LNCaP clone FGC (cell line): Measurements from ENCODE around the gene EED.

Experiments
- DNase-seq: peaks from one replicate; pipeline ENCODE4 v3.0.0-alpha.2; 2011; ENCODE audit warnings: low read depth
- H3K4me3 ChIP-seq: 2 replicates; pipeline ENCODE4 v1.5.1; 2011; ENCODE audit warnings: mild to moderate bottlenecking, low read depth, low read length, control low read depth
- TF ChIP-seq, protein P1 (sequence below): IDR thresholded peaks from 2 replicates; pipeline ENCODE4 v1.5.1; 2012; ENCODE audit warnings: mild to moderate bottlenecking; ENCODE audit not compliant: control insufficient read depth, insufficient read depth; ENCODE audit errors: extremely low read depth

EED gene

DNA sequence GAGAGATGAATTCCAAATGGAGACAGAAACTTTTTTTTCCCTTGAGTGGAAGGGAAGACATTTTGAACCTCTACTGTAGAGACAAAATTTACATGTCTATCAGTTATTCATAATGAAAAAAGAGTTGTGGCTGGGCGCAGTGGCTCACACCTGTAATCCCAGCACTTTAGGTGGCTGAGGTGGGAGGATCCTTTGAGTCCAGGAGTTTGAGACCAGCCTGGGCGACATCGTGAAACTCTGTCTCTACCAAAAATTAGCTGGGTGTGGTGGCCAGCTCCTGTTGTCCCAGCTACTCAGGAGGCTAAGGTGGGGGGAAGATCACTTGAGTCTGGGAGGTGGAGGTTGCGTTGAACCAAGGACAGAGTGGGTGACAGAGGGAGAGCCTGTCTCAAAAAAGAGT is 4.1 kb downstream of the EED start:
- TF ChIP-seq, protein P1, sequence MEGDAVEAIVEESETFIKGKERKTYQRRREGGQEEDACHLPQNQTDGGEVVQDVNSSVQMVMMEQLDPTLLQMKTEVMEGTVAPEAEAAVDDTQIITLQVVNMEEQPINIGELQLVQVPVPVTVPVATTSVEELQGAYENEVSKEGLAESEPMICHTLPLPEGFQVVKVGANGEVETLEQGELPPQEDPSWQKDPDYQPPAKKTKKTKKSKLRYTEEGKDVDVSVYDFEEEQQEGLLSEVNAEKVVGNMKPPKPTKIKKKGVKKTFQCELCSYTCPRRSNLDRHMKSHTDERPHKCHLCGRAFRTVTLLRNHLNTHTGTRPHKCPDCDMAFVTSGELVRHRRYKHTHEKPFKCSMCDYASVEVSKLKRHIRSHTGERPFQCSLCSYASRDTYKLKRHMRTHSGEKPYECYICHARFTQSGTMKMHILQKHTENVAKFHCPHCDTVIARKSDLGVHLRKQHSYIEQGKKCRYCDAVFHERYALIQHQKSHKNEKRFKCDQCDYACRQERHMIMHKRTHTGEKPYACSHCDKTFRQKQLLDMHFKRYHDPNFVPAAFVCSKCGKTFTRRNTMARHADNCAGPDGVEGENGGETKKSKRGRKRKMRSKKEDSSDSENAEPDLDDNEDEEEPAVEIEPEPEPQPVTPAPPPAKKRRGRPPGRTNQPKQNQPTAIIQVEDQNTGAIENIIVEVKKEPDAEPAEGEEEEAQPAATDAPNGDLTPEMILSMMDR: no peak
- H3K4me3 ChIP-seq: no peak overlapping the region
- DNase-seq: no peak

GRCh38 chr11:86249307-86250098 is 5.0 kb downstream of the EED start:
- DNase-seq: peak; percentile 30
- no peak overlapping the region for H3K4me3 ChIP-seq
- TF ChIP-seq, protein P1: no peak

DNA sequence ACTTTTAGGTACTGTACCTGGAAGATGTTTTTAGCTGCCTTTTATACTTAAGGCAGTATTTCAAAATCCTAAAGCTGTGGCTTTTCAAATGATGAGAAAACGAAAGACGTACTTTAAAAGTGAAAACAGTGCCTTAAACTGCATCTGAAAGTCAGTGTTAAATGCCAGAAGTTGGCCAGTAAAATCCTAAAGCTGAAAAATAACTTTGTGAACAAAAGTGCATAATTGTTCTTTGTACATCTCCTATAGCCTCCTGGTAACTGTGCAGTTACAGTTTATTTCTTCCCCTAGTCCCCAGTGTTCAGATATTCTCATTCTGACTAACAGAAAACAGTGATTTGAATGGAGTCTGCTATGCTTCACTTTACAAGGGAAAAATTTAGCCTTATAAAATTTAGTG is 6.8 kb downstream of the EED start:
- no peak overlapping the region for H3K4me3 ChIP-seq
- TF ChIP-seq, protein P1: no peak
- no peak for DNase-seq

DNA sequence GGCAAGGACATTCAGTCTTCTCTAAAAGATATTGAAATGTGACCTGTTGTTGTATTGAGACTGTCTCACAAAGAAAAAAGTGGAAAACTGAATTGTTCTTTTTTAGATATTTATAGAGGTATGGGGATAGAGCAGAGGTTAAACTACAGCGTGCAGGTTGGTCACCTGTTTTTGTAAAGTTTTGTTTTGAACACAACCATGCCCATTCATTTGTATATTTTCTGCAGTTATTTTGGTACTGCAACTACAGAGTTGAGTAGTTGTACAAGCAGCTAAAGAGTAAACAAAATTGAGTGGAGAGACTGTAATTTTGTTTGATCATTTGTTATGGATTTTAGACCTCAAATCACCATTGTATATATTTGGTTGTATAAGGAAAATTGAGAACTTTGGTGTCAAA is 11.3 kb downstream of the EED start:
- TF ChIP-seq, protein P1: no peak
- DNase-seq: no peak
- H3K4me3 ChIP-seq: no peak overlapping the region

GRCh38 chr11:86256608-86257007 is 12.1 kb downstream of the EED start:
- DNase-seq: no peak
- TF ChIP-seq, protein P1: no peak
- H3K4me3 ChIP-seq: no peak overlapping the region

DNA sequence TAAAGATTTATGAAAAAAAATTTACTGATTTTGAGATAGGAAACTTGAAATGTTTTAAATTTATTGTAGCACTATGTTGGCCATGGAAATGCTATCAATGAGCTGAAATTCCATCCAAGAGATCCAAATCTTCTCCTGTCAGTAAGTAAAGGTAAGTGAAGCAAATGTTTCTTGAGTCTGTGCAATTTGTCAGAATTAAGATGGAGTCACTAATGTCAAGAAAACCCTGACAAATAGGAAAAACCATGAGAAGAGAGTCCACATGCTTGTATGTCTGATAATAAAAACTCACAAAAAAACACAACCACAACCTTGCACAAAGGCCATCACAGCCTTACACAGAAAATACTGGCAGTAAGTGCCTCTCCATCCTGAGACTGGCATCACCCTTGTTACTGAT is 12.9 kb downstream of the EED start:
- TF ChIP-seq, protein P1: no peak
- H3K4me3 ChIP-seq: no peak overlapping the region
- DNase-seq: no peak

- TF ChIP-seq, protein P1: no peak
- no peak overlapping the region for H3K4me3 ChIP-seq
- no peak for DNase-seq
Measured at GRCh38 chr11:86259730-86260129, 15.2 kb downstream of the EED start.
